Osteoblast (primary cell): ENCODE results near the gene RXFP2. TPM values are rescaled to one million over a fixed set of nuclear protein-coding genes. Genes with fewer than 3 reads are reported as not detected.

Experiments used
- DNase-seq: peaks from one replicate; pipeline ENCODE4 v3.0.0; 2011; ENCODE audit warnings: low spot score, mixed read lengths; ENCODE audit not compliant: insufficient read length; ENCODE audit errors: missing footprints
- H2AFZ ChIP-seq: 2 replicates; pipeline ENCODE4 v1.6.0; 2011; ENCODE audit warnings: mild to moderate bottlenecking, low read length
- H3K27ac ChIP-seq: 2 replicates; pipeline ENCODE4 v1.5.1; 2011; ENCODE audit warnings: mild to moderate bottlenecking, low read depth, low read length, moderate library complexity
- H3K27me3 ChIP-seq: 2 replicates; pipeline ENCODE4 v1.6.0; 2012; ENCODE audit warnings: mild to moderate bottlenecking, control low read depth, inconsistent platforms, low read length, moderate library complexity; ENCODE audit not compliant: insufficient read depth
- H3K36me3 ChIP-seq: 2 replicates; pipeline ENCODE4 v1.5.1; 2011; ENCODE audit warnings: mild to moderate bottlenecking, low read length, control low read depth, moderate library complexity; ENCODE audit not compliant: insufficient read depth
- H3K4me1 ChIP-seq: 2 replicates; pipeline ENCODE4 v1.5.1; 2011; ENCODE audit warnings: mild to moderate bottlenecking, low read length, control low read depth, moderate library complexity; ENCODE audit not compliant: insufficient read depth
- H3K4me2 ChIP-seq: 2 replicates; pipeline ENCODE4 v1.6.0; 2011; ENCODE audit warnings: mild to moderate bottlenecking, low read length; ENCODE audit not compliant: insufficient read depth
- H3K4me3 ChIP-seq: fragments of 200-600 bp; sonication (generic); 3 replicates; pipeline ENCODE4 v1.5.1; 2012; ENCODE audit warnings: mild to moderate bottlenecking, low read length, inconsistent platforms; ENCODE audit not compliant: insufficient read depth
- H3K79me2 ChIP-seq: 2 replicates; pipeline ENCODE4 v1.6.0; 2012; ENCODE audit warnings: mild to moderate bottlenecking, low read length, control low read depth, inconsistent platforms; ENCODE audit not compliant: insufficient read depth
- H3K9me3 ChIP-seq: 2 replicates; pipeline ENCODE4 v1.5.1; 2011; ENCODE audit warnings: low read depth, low read length, control low read depth
- H4K20me1 ChIP-seq: 2 replicates; pipeline ENCODE4 v1.6.0; 2012; ENCODE audit warnings: mild to moderate bottlenecking, low read length, control low read depth; ENCODE audit not compliant: insufficient read depth
- CTCF ChIP-seq: IDR thresholded peaks from 2 replicates; pipeline ENCODE4 v1.5.1; 2011; ENCODE audit warnings: mild to moderate bottlenecking, low read depth, low read length, moderate library complexity; ENCODE audit errors: extremely low read depth
- total RNA-seq: library from RNA; depleted of rRNA; stranded (reverse); fragments of >200 nt; gene quantifications from 2 replicates; pipeline ENCODE4 v1.2.3, GENCODE V29; 2012

The RXFP2 gene
- total RNA-seq: not detected in 2 replicates

- H3K4me1 ChIP-seq: peaks cover 8% of the 10 kb centered on the region
- no peak within 1 kb of the TSS for H3K4me3 ChIP-seq
- DNase-seq: no peak
- H3K27me3 ChIP-seq: no peaks in the 10 kb centered on the region
- H3K79me2 ChIP-seq: no peaks in the 10 kb centered on the region
- H3K4me2 ChIP-seq: no peak within 1 kb of the TSS
- no peaks in the 10 kb centered on the region for H3K9me3 ChIP-seq
- no peak within 1 kb of the TSS for H3K27ac ChIP-seq
- no peaks in the 10 kb centered on the region for H4K20me1 ChIP-seq
- TF ChIP-seq CTCF: no peak
- no peaks in the 10 kb centered on the region for H3K36me3 ChIP-seq
- H2AFZ ChIP-seq: peak within 1 kb of the TSS; percentile 38
Observed at GRCh38 chr13:31739226-31739625, at the start of gene RXFP2. TSS of gene RXFP2 (plus strand) at chr13:31739526. CDS start at chr13:31739613, 87 bp downstream.

- Histone ChIP-seq H3K27ac (no peak overlapping the region), H3K4me1 (peaks cover 15% of the 10 kb centered on the region), H3K36me3 (no peaks in the 10 kb centered on the region), H3K9me3 (no peaks in the 10 kb centered on the region), H4K20me1 (no peaks in the 10 kb centered on the region), H3K4me2 (no peak overlapping the region), H3K4me3 (no peak overlapping the region), H2AFZ (no peak overlapping the region), H3K27me3 (no peaks in the 10 kb centered on the region), H3K79me2 (no peaks in the 10 kb centered on the region)
- no peak for TF ChIP-seq CTCF
- no peak for DNase-seq
Observed at GRCh38 chr13:31697290-31697689, 42.0 kb upstream of the RXFP2 start.

- Histone ChIP-seq H2AFZ (peak overlapping the region; percentile 53), H3K36me3 (no peaks in the 10 kb centered on the region), H3K27ac (no peak overlapping the region), H3K9me3 (no peaks in the 10 kb centered on the region), H3K4me2 (no peak overlapping the region), H3K79me2 (no peaks in the 10 kb centered on the region), H3K4me3 (no peak overlapping the region), H4K20me1 (no peaks in the 10 kb centered on the region), H3K4me1 (peaks cover 15% of the 10 kb centered on the region), H3K27me3 (no peaks in the 10 kb centered on the region)
- TF ChIP-seq CTCF: peak; percentile 21
- peak; percentile 54 for DNase-seq
Observed at GRCh38 chr13:31699650-31700049, 39.7 kb upstream of the RXFP2 start.

- DNase-seq: no peak
- Histone ChIP-seq H4K20me1 (no peaks in the 10 kb centered on the region), H3K79me2 (no peaks in the 10 kb centered on the region), H3K27ac (no peak overlapping the region), H3K36me3 (no peaks in the 10 kb centered on the region), H2AFZ (no peak overlapping the region), H3K4me3 (no peak overlapping the region), H3K27me3 (no peaks in the 10 kb centered on the region), H3K4me2 (no peak overlapping the region), H3K4me1 (peaks cover 7% of the 10 kb centered on the region), H3K9me3 (no peaks in the 10 kb centered on the region)
- TF ChIP-seq CTCF: no peak
Observed at GRCh38 chr13:31703780-31704179, 35.5 kb upstream of the RXFP2 start.
